ENCODE data around the gene CGA.

GRCh38 chr6:87054143-87054833, 40.6 kb downstream of the CGA start:
- TF ChIP-seq CTCF (IDR thresholded peaks at IDR 0.05; ENCODE audit: low read depth, low read length, missing input control), result no peak
- no peak for TF ChIP-seq MAX (IDR thresholded peaks at IDR 0.05)
- TF ChIP-seq REST (IDR thresholded peaks at IDR 0.05), result no peak
- no peak for TF ChIP-seq YY1 (IDR thresholded peaks at IDR 0.05)
- TF ChIP-seq ZBTB33 (IDR thresholded peaks at IDR 0.05), result no peak
- no peak for TF ChIP-seq EGR1 (IDR thresholded peaks at IDR 0.05; ENCODE audit: low read depth in 2 of 2)
- TF ChIP-seq NR2F2 (IDR thresholded peaks at IDR 0.05), result no peak
- TF ChIP-seq RAD21 (IDR thresholded peaks at IDR 0.05), result no peak
- no peak for TF ChIP-seq ATF3 (IDR thresholded peaks at IDR 0.05)

All from liver (tissue), 3 donors.